Measurements from ENCODE around the gene NCOA1. TPM values are rescaled to one million over a fixed set of nuclear protein-coding genes. Genes with fewer than 3 reads are reported as not detected.

Gene NCOA1
- polyA plus RNA-seq, 1 of the 3 experiments (the other 2 are of a cell fraction), result 10.7 TPM

DNA sequence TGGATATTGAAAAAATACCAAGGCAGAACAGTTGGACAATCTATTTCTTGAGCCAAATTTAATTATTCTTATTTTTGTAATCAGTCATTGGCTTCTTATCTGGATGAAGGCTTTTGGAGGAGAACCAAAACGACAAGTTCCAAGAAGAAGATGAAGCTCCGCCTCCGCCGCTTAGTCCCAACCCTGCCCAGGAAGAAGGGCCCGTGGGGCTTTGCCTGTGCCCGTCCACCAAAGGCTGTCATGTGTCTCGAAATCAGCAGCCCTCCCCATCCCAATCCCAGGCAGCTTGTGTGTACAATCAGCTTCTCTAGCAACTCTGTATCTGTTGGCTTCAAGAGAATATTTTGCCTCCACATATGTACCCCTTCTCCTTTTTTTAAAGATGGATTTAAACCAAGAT, 277.5 kb downstream of the NCOA1 start:
- ChIA-PET CTCF (interaction anchor here (0.9 to 3.5 kb wide), 5 partner anchors 10 to 358 kb away, joined by 3 to 19 read pairs (median 5); partner anchors contain the start of genes CENPO and PTRHD1), POLR2A (no interaction called here)
- WGBS (ENCODE audit: low lambda C conversion rate), result 87% methylated on average over 7 of the region's 7 CpGs
- DNase-seq, result no peak
- Histone ChIP-seq H3K4me3 (ENCODE audit: low read depth in 2 of 2, low read length in 1 of 2) (no peak overlapping the region), H3K36me3 (replicated peaks in 1 of 2; ENCODE audit: control insufficient read depth in 1 of 2, insufficient read depth in 2 of 2, low read length in 1 of 2) (peaks cover 13 to 25% of the 10 kb centered on the region in 2 experiments), H3K9me3 (no peaks in the 10 kb centered on the region), H3K27ac (ENCODE audit: low read depth in 2 of 2, low read length in 1 of 2) (no peak overlapping the region), H4K20me1 (ENCODE audit: insufficient read depth) (no peaks in the 10 kb centered on the region), H3K9me2 (no peaks in the 10 kb centered on the region), H3K79me2 (ENCODE audit: insufficient read depth) (no peaks in the 10 kb centered on the region), H3K9ac (no peak overlapping the region), H2AFZ (ENCODE audit: low read depth) (no peak overlapping the region), H3K4me1 (ENCODE audit: control insufficient read depth in 1 of 2, insufficient read depth in 2 of 2, low read depth in 1 of 2, low read length in 1 of 2) (peaks cover 0 to 4% of the 10 kb centered on the region in 2 experiments; a peak in 1 of 4 replicates), H3F3A (replicated peaks; ENCODE audit: insufficient read depth) (no peaks in the 10 kb centered on the region), H3K4me2 (no peak overlapping the region), H3K27me3 (ENCODE audit: insufficient read depth) (no peaks in the 10 kb centered on the region)
- TF ChIP-seq, protein P1, sequence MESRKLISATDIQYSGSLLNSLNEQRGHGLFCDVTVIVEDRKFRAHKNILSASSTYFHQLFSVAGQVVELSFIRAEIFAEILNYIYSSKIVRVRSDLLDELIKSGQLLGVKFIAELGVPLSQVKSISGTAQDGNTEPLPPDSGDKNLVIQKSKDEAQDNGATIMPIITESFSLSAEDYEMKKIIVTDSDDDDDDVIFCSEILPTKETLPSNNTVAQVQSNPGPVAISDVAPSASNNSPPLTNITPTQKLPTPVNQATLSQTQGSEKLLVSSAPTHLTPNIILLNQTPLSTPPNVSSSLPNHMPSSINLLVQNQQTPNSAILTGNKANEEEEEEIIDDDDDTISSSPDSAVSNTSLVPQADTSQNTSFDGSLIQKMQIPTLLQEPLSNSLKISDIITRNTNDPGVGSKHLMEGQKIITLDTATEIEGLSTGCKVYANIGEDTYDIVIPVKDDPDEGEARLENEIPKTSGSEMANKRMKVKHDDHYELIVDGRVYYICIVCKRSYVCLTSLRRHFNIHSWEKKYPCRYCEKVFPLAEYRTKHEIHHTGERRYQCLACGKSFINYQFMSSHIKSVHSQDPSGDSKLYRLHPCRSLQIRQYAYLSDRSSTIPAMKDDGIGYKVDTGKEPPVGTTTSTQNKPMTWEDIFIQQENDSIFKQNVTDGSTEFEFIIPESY (IDR thresholded peaks at IDR 0.05; ENCODE audit: borderline replicate concordance, low read depth), result no peak
- TF ChIP-seq IRF3 (IDR thresholded peaks at IDR 0.05; ENCODE audit: low read depth, low read length) (no peak), USF2 (IDR thresholded peaks at IDR 0.05; ENCODE audit: borderline replicate concordance, low read depth, low read length) (no peak), SMC3 (IDR thresholded peaks at IDR 0.05; ENCODE audit: low read depth, low read length) (no peak), USF1 (IDR thresholded peaks at IDR 0.05; ENCODE audit: borderline replicate concordance, low read depth) (no peak), NRF1 (IDR thresholded peaks at IDR 0.05; ENCODE audit: low read depth, low read length) (no peak), REST (IDR thresholded peaks at IDR 0.05; ENCODE audit: low read depth, low read length) (no peak), MAX (IDR thresholded peaks at IDR 0.05; ENCODE audit: low read depth) (no peak)
